B cell (primary cell): ENCODE measurements around the gene DMXL2. TPM values are rescaled to one million over a fixed set of nuclear protein-coding genes. Genes with fewer than 3 reads are reported as not detected.

Experiments
- ATAC-seq: fragments of 200-7000 bp; cut with Tn5 transposase; one replicate; pipeline ENCODE4 v1.10.0; 2021; ENCODE audit warnings: low read depth, mild to moderate bottlenecking, moderate number of reproducible peaks, moderate library complexity
- CTCF ChIA-PET: fragments of 350-600 bp; sonication (Branson Sonifier 250); formaldehyde crosslinking; loops from one replicate; lab custom pipeline; 2021; ENCODE audit warnings: antibody characterized with exemption, inconsistent platforms; lab: Charles Lee
- POLR2A ChIA-PET: fragments of 350-600 bp; sonication (Branson Sonifier 250); formaldehyde crosslinking; loops from one replicate; lab custom pipeline; 2021; ENCODE audit warnings: antibody characterized with exemption; lab: Charles Lee
- DNase-seq: peaks from one replicate; pipeline ENCODE4 v3.0.0; 2013
- H2AFZ ChIP-seq: 2 replicates; pipeline ENCODE4 v1.6.1; 2012; ENCODE audit warnings: mild to moderate bottlenecking, low read depth, low read length; ENCODE audit not compliant: insufficient read depth, poor library complexity, severe bottlenecking
- H3K27ac ChIP-seq, 2 donors: 1 replicate in 1 of 2; 2 replicates in 1 of 2; pipeline ENCODE4 v1.5.1; 2012 to 2013; ENCODE audit warnings: low read length in 2 of 2, mild to moderate bottlenecking in 2 of 2, moderate library complexity in 1 of 2
- H3K27me3 ChIP-seq, 4 experiments: fragments of 200-600 bp in 1 of 4; sonication (generic) in 1 of 4; replicated peaks in 1 of 4; 1 replicate in 2 of 4; 2 replicates in 2 of 4; pipeline versions ENCODE4 v1.6.1 to v1.7.0; 2013 to 2016; ENCODE audit warnings: low read length in 3 of 4, mild to moderate bottlenecking in 2 of 4, mixed read lengths in 1 of 4, moderate library complexity in 1 of 4; ENCODE audit not compliant: insufficient read depth in 4 of 4, control insufficient read depth in 3 of 4; ENCODE audit errors: control extremely low read depth in 1 of 4
- H3K36me3 ChIP-seq, 2 experiments: replicated peaks in 1 of 2; 1 replicate in 1 of 2; 2 replicates in 1 of 2; pipeline versions ENCODE4 v1.6.1 to v1.7.1; 2013; ENCODE audit warnings: low read length in 1 of 2; ENCODE audit not compliant: insufficient read depth in 2 of 2, control insufficient read depth in 1 of 2; ENCODE audit errors: control extremely low read depth in 1 of 2, extremely low read depth in 1 of 2
- H3K4me1 ChIP-seq, 2 donors: fragments of 200-600 bp in 1 of 2; sonication (generic) in 1 of 2; 1 replicate in 1 of 2; 2 replicates in 1 of 2; pipeline versions ENCODE4 v1.5.1 to v1.6.1; 2013 to 2017; ENCODE audit warnings: low read length in 2 of 2; ENCODE audit not compliant: control insufficient read depth in 2 of 2, insufficient read depth in 2 of 2
- H3K4me2 ChIP-seq: replicated peaks from 2 replicates; pipeline ENCODE3; 2012; ENCODE audit warnings: mild to moderate bottlenecking, low read depth, low read length; ENCODE audit not compliant: poor library complexity, severe bottlenecking
- H3K4me3 ChIP-seq, 5 experiments: fragments of 200-600 bp in 1 of 5; sonication (generic) in 1 of 5; 1 replicate in 3 of 5; 2 replicates in 2 of 5; pipeline versions ENCODE4 v1.5.1 to v1.7.0; 2011 to 2016; ENCODE audit warnings: low read length in 4 of 5, mild to moderate bottlenecking in 4 of 5, low read depth in 2 of 5, control low read depth in 1 of 5, moderate library complexity in 1 of 5; ENCODE audit not compliant: insufficient read depth in 1 of 5; ENCODE audit errors: control extremely low read depth in 1 of 5, extremely low read depth in 1 of 5
- H3K79me2 ChIP-seq: fragments of 200-600 bp; sonication (generic); one replicate; pipeline ENCODE4 v1.6.0; 2016; ENCODE audit warnings: low read length; ENCODE audit not compliant: control insufficient read depth, insufficient read depth
- H3K9ac ChIP-seq: fragments of 200-600 bp; sonication (generic); 2 replicates; pipeline ENCODE4 v1.6.1; 2017; ENCODE audit warnings: mild to moderate bottlenecking, low read length, moderate library complexity
- H3K9me3 ChIP-seq, 3 donors: one replicate each; pipeline versions ENCODE4 v1.6.1 to v1.7.1; 2013; ENCODE audit warnings: low read length in 2 of 3; ENCODE audit not compliant: control insufficient read depth in 2 of 3, insufficient read depth in 1 of 3; ENCODE audit errors: control extremely low read depth in 1 of 3
- H4K20me1 ChIP-seq: 2 replicates; pipeline ENCODE4 v1.6.0; 2012; ENCODE audit warnings: mild to moderate bottlenecking, low read length; ENCODE audit not compliant: insufficient read depth, control insufficient read depth, poor library complexity, severe bottlenecking
- H3K27ac Mint-ChIP-seq: one replicate; pipeline ENCODE4 v1.8.0; 2021; ENCODE audit warnings: mixed read lengths
- H3K27me3 Mint-ChIP-seq: one replicate; pipeline ENCODE4 v1.8.0; 2021; ENCODE audit warnings: mixed read lengths
- H3K4me1 Mint-ChIP-seq: one replicate; pipeline ENCODE4 v1.8.0; 2021; ENCODE audit warnings: mixed read lengths
- H3K4me3 Mint-ChIP-seq: one replicate; pipeline ENCODE4 v1.8.0; 2021; ENCODE audit warnings: mixed read lengths
- H3K9me3 Mint-ChIP-seq: one replicate; pipeline ENCODE4 v1.8.0; 2022; ENCODE audit warnings: mixed read lengths; ENCODE audit not compliant: insufficient read depth
- EZH2 ChIP-seq: IDR thresholded peaks from 2 replicates; pipeline ENCODE4 v1.6.1; 2012; ENCODE audit warnings: borderline replicate concordance, low read depth, mild to moderate bottlenecking, moderate library complexity, low read length; ENCODE audit not compliant: insufficient read depth, poor library complexity, severe bottlenecking
- WGBS: methylation state at CpG from one replicate; pipeline ENCODE4 v1.1.5; 2013; ENCODE audit warnings: missing lambda C conversion rate; ENCODE audit not compliant: insufficient coverage; 5-methylcytosine and 5-hydroxymethylcytosine counted together
- intact Hi-C: fragments of 100-400 bp; cut with micrococcal nuclease; formaldehyde crosslinking; loops from one replicate; pipeline ENCODE4 v1.10.0; 2022
- polyA plus RNA-seq: library from polyadenylated mRNA; depleted of rRNA; stranded (reverse); fragments of >200 nt; gene quantifications from 2 replicates; pipeline ENCODE4 v1.2.3, GENCODE V29; 2012
- total RNA-seq, 2 donors: library from RNA; stranded (reverse); fragments of 120-200 nt in 1 of 2; gene quantifications; 1 replicate in 1 of 2; 2 replicates in 1 of 2; pipeline versions ENCODE4 v1.2.3 to v1.2.4, GENCODE V29; 2013 to 2022
- TF ChIP-seq, protein P1 (sequence below): fragments of 200-600 bp; IDR thresholded peaks from one replicate; pipeline ENCODE4 v1.8.0; 2022; ENCODE audit warnings: antibody characterized with exemption, mild to moderate bottlenecking

DMXL2 gene
- total and polyA plus RNA-seq, 2 donors (not counting 1 experiment from before 2014, with no cell fraction given), result 1.4 to 5.6 TPM

DNA sequence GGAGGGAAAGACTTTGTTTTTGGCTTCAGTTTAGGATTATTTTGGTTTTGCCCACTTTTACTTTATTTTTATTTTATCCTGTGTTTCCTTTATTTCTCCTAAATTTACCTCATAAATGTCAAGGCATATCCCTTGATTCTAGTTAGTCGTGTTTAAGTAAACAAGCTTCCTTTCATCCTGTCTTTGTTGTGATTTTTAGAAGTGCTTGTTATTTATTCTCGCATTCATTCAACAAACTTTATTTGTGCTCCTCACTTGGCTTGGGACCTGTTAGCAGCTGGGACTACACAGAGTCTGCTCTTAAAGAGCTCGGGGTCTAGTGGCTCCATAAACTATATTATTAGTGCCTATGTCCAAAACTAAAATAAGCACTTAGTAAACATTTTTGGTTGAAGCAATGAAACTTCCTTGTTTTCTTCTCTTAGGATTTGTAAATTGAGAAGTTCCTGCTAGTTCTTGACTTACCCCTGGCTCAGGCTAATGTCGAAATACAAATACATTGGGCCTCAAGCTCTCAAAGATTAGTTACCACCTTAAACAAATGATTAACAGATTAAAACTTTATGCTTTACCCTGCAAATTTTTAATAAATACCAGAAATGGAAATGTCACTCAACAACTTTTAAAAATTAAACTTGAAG, 19.0 kb upstream of the DMXL2 start:
- no peaks in the 10 kb centered on the region for H3K79me2 ChIP-seq
- H3K4me1 ChIP-seq, result no peaks in the 10 kb centered on the region
- ChIA-PET POLR2A (no interaction called here), CTCF (interaction anchor here (1.3 to 1.7 kb wide), 3 partner anchors 9 to 135 kb away, joined by 3 to 9 read pairs (median 4); no protein-coding TSS in a partner anchor)
- no peak overlapping the region for H3K27ac ChIP-seq
- H3K27me3 ChIP-seq, result no peaks in the 10 kb centered on the region
- no peak overlapping the region for H3K4me3 ChIP-seq
- H3K4me2 ChIP-seq, result no peak overlapping the region
- no peak for TF ChIP-seq EZH2
- TF ChIP-seq, protein P1, sequence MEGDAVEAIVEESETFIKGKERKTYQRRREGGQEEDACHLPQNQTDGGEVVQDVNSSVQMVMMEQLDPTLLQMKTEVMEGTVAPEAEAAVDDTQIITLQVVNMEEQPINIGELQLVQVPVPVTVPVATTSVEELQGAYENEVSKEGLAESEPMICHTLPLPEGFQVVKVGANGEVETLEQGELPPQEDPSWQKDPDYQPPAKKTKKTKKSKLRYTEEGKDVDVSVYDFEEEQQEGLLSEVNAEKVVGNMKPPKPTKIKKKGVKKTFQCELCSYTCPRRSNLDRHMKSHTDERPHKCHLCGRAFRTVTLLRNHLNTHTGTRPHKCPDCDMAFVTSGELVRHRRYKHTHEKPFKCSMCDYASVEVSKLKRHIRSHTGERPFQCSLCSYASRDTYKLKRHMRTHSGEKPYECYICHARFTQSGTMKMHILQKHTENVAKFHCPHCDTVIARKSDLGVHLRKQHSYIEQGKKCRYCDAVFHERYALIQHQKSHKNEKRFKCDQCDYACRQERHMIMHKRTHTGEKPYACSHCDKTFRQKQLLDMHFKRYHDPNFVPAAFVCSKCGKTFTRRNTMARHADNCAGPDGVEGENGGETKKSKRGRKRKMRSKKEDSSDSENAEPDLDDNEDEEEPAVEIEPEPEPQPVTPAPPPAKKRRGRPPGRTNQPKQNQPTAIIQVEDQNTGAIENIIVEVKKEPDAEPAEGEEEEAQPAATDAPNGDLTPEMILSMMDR, result no peak
- no peaks in the 10 kb centered on the region for H3K9me3 ChIP-seq
- H3K36me3 ChIP-seq, result no peaks in the 10 kb centered on the region
- H2AFZ ChIP-seq, result no peak overlapping the region
- Mint-ChIP-seq H3K27ac (no peak overlapping the region), H3K4me3 (no peak overlapping the region), H3K27me3 (no peaks in the 10 kb centered on the region), H3K4me1 (no peaks in the 10 kb centered on the region), H3K9me3 (no peaks in the 10 kb centered on the region)
- ATAC-seq (no peak), DNase-seq (no peak)
- H3K9ac ChIP-seq, result no peak overlapping the region
- 100% methylated on average over 1 of the region's 4 CpGs for WGBS
- intact Hi-C loops, result no loop called here
- H4K20me1 ChIP-seq, result no peaks in the 10 kb centered on the region

DNA sequence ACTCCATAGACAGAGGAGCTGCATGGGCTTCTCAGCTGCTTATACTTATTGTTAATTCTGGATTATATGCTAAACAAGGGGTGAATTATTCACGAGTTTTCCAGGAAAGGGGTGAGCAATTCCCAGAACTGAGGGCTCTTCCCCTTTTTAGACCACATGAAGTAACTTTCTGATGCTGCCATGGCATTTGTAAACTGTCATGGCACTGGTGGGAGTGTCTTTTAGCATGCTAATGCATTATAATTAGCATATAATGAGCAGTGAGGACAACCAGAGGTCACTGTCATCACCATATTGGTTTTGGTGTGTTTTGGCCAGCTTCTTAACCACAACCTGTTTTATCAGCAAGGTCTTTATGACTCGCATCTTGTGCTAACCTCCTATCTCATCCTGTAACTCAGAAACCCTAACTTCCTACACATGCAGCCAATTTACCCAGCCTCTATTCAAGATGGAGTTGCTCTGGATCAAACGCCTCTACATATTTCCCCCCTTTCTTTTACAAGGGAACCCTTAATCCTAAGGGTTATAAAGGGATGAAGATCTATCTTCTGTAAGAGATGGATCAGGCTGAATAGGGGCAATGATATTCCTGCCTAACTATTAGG, 12.1 kb upstream of the DMXL2 start:
- Histone ChIP-seq H3K4me3 (no peak overlapping the region), H3K9me3 (no peaks in the 10 kb centered on the region), H2AFZ (no peak overlapping the region), H3K27me3 (peaks cover 0 to 10% (median 2%) of the 10 kb centered on the region in 4 experiments), H3K9ac (no peak overlapping the region), H3K79me2 (no peaks in the 10 kb centered on the region), H4K20me1 (no peaks in the 10 kb centered on the region), H3K4me2 (no peak overlapping the region), H3K27ac (no peak overlapping the region), H3K36me3 (no peaks in the 10 kb centered on the region), H3K4me1 (no peaks in the 10 kb centered on the region)
- DNase-seq (no peak), ATAC-seq (no peak)
- Mint-ChIP-seq H3K27ac (no peak overlapping the region), H3K4me1 (no peaks in the 10 kb centered on the region), H3K4me3 (no peak overlapping the region), H3K27me3 (peaks cover 7% of the 10 kb centered on the region), H3K9me3 (no peaks in the 10 kb centered on the region)
- no peak for TF ChIP-seq EZH2
- TF ChIP-seq, protein P1, result no peak
- POLR2A ChIA-PET, result no interaction called here
- intact Hi-C loops, result no loop called here
- 49% methylated on average over 2 of the region's 3 CpGs for WGBS
- CTCF ChIA-PET, result interaction anchor here (1.3 to 3.4 kb wide), 2 partner anchors 15 to 143 kb away, joined by 4 to 15 read pairs; no protein-coding TSS in a partner anchor
